Measurements from ENCODE around the gene AUTS2.

Gene AUTS2

DNA sequence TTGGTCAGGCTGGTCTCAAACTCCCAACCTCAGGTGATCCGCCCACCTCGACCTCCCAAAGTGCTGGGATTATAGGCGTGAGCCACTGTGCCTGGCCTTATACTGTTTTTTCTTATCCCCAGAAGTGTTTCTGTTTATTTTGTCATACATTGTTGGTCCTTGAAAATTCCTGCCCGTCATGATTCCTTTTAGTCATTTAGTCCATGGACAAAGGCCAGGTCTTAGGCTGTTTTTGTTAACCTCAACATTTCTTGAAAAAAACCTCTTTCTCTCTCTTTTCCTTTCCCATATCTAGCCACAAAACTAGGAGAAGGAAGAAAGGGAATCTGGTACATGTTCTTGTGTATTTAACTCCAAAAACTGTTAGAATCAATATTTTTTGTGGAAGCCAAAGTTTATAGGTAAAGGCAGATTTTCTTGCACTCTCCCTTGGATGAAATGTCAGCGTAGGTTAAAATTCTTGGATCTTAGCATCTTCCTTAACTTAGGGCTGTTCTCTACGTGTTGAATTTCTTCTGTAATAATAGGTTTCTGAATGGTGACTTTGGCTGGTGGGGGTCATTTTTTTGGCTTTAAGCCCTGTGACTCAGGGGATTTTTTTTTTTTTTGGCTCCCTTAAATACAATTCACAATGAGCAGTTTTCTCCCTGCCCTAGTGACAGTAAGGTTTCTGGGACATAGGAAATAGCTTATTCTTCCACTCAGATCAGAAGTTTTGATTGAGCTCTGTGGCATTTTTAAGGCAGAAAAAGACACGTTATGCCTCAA, 500.8 kb downstream of the AUTS2 start:
- Histone ChIP-seq H3K27me3 (no peaks in the 10 kb centered on the region), H3K9me3 (no peaks in the 10 kb centered on the region), H3K36me3 (no peaks in the 10 kb centered on the region), H3K4me3 (ENCODE audit: low read depth in 1 of 2, low read length in 1 of 2) (no peak overlapping the region), H3K27ac (no peak overlapping the region), H3K4me1 (ENCODE audit: control insufficient read depth in 1 of 2, insufficient read depth in 1 of 2, low read depth in 1 of 2, low read length in 1 of 2) (no peaks in the 10 kb centered on the region)
- TF ChIP-seq, protein P1, sequence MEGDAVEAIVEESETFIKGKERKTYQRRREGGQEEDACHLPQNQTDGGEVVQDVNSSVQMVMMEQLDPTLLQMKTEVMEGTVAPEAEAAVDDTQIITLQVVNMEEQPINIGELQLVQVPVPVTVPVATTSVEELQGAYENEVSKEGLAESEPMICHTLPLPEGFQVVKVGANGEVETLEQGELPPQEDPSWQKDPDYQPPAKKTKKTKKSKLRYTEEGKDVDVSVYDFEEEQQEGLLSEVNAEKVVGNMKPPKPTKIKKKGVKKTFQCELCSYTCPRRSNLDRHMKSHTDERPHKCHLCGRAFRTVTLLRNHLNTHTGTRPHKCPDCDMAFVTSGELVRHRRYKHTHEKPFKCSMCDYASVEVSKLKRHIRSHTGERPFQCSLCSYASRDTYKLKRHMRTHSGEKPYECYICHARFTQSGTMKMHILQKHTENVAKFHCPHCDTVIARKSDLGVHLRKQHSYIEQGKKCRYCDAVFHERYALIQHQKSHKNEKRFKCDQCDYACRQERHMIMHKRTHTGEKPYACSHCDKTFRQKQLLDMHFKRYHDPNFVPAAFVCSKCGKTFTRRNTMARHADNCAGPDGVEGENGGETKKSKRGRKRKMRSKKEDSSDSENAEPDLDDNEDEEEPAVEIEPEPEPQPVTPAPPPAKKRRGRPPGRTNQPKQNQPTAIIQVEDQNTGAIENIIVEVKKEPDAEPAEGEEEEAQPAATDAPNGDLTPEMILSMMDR (IDR thresholded peaks at IDR 0.05) = no peak

DNA sequence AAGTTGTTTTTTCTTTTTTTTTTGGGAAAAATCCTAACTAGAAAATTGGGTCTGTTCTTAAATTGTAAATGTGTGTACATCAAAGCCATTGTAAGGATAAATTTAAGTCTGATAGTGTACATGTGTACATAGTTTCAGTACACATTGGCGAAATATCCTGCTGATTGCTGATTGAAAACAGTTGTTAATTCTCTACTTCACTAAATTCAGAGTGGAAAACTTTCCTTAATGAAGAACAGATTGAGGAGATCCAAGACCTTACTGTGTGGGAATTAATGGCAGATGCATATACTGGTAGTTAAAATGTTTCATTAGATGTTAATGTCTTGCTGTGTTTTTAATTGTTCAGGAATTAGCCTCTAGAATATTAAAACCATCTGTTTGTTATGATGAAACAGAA, 506.0 kb downstream of the AUTS2 start:
- Histone ChIP-seq H3K36me3 (no peaks in the 10 kb centered on the region), H3K27me3 (no peaks in the 10 kb centered on the region), H3K4me3 (ENCODE audit: low read depth in 1 of 2, low read length in 1 of 2) (no peak overlapping the region), H3K27ac (no peak overlapping the region), H3K4me1 (ENCODE audit: control insufficient read depth in 1 of 2, insufficient read depth in 1 of 2, low read depth in 1 of 2, low read length in 1 of 2) (no peaks in the 10 kb centered on the region), H3K9me3 (no peaks in the 10 kb centered on the region)
- TF ChIP-seq, protein P1 (IDR thresholded peaks at IDR 0.05) = no peak

DNA sequence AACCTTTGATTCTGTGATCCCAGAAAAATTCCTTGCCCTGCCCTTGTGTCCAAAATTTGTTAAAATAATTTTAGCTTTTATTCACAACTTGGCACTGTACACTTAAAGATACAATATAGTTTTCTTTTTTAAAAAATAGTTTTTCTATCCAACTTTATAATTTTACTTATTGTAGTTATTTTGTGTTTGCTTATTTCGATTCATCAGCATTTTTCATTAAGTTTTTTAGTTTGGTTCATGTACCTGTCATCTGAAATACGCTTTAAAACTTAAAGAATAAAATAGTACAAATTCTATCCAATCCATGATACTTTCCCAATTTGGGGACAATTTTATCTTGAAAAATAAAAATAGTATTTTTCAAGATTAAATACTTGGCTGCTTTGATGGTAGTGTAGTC, 514.8 kb downstream of the AUTS2 start:
- no peaks in the 10 kb centered on the region for H3K27me3 ChIP-seq
- no peak overlapping the region for H3K4me3 ChIP-seq (ENCODE audit: low read depth in 1 of 2, low read length in 1 of 2)
- TF ChIP-seq, protein P1 (IDR thresholded peaks at IDR 0.05) = no peak
- H3K36me3 ChIP-seq = no peaks in the 10 kb centered on the region
- H3K27ac ChIP-seq = no peak overlapping the region
- no peaks in the 10 kb centered on the region for H3K9me3 ChIP-seq
- H3K4me1 ChIP-seq (ENCODE audit: control insufficient read depth in 1 of 2, insufficient read depth in 1 of 2, low read depth in 1 of 2, low read length in 1 of 2) = no peaks in the 10 kb centered on the region

DNA sequence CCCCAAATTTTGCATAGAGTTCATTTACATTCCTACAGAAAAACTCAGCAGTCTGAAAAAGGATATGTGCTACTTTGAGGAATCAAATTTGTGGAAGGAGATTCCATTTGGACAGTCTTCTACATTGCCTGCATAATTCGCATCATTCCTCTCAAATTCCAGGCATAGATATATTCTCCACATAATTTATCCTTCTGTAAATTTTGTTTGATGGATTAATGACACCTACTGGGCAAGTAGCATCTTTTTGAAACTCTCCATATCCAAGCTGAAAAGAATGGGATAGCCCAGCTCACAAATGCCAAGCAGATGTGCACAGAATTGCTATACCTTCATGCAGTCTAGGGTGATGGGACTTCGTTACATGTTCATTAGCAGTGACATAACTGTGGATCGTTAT, 515.3 kb downstream of the AUTS2 start:
- H3K4me3 ChIP-seq (ENCODE audit: low read depth in 1 of 2, low read length in 1 of 2) = no peak overlapping the region
- TF ChIP-seq, protein P1 (IDR thresholded peaks at IDR 0.05) = no peak
- H3K36me3 ChIP-seq = no peaks in the 10 kb centered on the region
- H3K9me3 ChIP-seq = no peaks in the 10 kb centered on the region
- no peaks in the 10 kb centered on the region for H3K4me1 ChIP-seq (ENCODE audit: control insufficient read depth in 1 of 2, insufficient read depth in 1 of 2, low read depth in 1 of 2, low read length in 1 of 2)
- no peak overlapping the region for H3K27ac ChIP-seq
- H3K27me3 ChIP-seq = no peaks in the 10 kb centered on the region

DNA sequence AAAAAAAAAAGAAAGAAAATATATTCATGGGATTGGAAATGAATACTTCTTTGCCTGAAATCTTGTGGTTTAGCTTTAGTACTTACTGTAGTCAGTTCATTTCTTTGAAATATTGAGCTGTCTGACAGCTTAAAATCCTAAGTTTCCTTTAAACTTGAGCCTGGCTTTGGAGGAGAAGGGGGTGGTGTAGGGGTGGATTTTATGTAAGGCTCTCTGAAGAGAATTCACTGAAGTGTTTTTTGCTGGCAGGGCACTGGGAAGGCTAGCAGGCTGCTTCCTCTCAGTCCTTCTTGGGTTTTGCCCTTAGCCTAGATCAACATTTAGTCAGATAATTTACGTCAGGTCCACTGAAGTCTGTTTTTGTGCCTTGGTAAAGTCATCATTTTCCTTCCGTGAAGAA, 516.5 kb downstream of the AUTS2 start:
- no peaks in the 10 kb centered on the region for H3K27me3 ChIP-seq
- H3K27ac ChIP-seq = no peak overlapping the region
- H3K4me3 ChIP-seq (ENCODE audit: low read depth in 1 of 2, low read length in 1 of 2) = no peak overlapping the region
- H3K4me1 ChIP-seq (ENCODE audit: control insufficient read depth in 1 of 2, insufficient read depth in 1 of 2, low read depth in 1 of 2, low read length in 1 of 2) = no peaks in the 10 kb centered on the region
- TF ChIP-seq, protein P1 (IDR thresholded peaks at IDR 0.05) = no peak
- no peaks in the 10 kb centered on the region for H3K36me3 ChIP-seq
- no peaks in the 10 kb centered on the region for H3K9me3 ChIP-seq

Data from neutrophil (primary cell).